Fibroblast of skin of left biceps (primary cell): ENCODE data around the gene SLC5A9.
A peak's percentile ranks its signal among the peaks of the same experiment; 100 is the strongest.
"Not testable (repeated sequence)": the region's sequence is repeated elsewhere in the genome, so short reads cannot be mapped to it uniquely, and the experiment has no call there.

Experiments
- DNase-seq, 2 experiments: peaks; one replicate each; pipeline ENCODE4 v3.0.0-alpha.2; 2013; ENCODE audit warnings: low read depth in 2 of 2

Gene SLC5A9

DNA sequence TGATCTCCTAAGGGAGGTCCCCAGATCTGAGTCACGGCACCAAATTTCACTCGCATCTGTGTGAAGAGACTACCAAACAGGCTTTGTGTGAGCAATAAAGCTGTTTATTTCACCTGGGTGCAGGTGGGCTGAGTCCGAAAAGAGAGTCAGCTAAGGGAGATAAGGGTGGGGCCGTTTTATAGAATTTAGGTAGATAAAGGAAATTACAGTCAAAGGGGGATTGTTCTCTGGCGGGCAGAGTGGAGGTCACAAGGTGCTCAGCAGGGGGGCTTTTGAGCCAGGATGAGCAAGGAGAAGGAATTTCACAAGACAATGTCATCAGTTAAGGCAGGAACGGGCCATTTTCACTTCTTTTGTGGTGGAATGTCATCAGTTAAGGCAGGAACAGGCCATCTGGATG is 8.2 kb upstream of the SLC5A9 start:
- not testable (repeated sequence) for DNase-seq

DNA sequence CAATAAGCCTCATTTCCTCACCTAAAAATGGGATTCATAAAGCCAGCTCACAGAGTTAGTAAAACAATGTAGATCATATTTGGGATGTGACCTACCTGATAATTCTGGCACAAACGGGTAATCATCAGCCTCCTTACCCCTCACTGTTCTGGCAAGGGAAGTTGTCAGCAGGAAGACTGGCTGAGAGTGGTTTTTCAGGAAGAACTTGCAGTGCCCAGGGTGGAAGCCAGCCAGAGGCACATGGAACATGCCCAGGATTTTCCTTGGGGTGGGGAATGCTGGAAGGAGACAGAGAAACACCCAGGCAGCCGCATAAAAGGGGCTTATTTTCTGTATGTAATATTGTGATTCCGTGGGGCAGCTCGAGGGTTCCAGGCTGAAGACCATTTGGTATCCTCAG is 7.7 kb upstream of the SLC5A9 start:
- DNase-seq: no peak

DNA sequence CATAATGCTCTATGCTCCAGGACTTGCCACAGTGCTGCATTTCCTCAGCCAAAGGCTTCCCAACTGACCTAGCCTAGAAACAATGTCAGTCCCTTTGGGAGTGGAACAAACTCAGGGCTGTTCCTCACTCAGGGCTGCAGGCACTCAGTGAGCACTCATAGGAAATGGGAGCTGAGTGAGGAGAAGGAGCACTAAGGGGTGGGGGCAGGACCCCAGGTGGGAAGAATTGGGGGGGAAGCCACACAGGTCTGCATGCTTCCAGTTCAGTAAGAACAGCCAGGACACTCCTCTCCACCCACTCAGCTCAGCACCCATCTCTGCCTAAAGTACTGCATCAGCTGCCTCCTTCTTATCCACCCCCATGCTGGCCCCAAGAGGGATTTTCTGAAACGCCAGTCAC is 7.3 kb upstream of the SLC5A9 start:
- no peak for DNase-seq

DNA sequence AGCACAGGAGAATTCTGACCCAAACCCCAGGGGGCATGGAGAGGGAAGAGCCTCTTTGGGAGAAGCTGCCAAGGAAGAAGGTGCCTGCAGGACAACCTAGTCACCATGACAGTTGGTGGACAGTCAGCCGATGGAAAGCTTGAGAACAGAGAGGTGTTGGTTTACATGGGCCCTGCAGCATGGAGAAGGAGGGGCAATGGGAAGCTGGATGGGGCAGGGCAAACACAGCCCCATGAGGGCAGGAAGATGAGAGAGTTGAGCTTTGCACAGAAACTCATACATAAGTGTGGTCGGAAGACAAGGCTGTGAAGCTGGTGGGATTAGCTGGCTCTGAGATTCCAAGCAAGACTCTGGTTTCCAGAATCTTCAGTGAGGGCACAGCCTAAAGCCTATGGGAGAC is 6.6 kb upstream of the SLC5A9 start:
- DNase-seq: no peak

DNA sequence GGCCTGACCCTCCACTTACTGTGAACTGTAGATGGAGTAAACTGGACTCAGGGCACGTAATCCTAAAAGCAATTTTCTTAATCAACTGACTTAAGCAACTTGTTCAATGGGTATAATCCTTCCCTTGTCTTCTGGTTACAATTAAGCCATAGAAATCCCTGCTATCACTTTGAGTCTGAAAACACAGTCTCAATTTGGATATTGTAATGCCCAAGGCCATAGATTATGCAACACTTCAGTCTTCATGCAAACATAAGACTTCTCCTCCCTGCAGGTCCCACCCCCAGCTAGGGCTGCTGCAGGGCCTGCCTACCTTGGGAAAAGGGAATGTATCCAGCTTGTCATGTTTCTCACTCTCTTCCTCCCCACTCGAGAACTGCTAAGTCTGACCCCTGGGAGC is 6.2 kb upstream of the SLC5A9 start:
- no peak for DNase-seq

DNA sequence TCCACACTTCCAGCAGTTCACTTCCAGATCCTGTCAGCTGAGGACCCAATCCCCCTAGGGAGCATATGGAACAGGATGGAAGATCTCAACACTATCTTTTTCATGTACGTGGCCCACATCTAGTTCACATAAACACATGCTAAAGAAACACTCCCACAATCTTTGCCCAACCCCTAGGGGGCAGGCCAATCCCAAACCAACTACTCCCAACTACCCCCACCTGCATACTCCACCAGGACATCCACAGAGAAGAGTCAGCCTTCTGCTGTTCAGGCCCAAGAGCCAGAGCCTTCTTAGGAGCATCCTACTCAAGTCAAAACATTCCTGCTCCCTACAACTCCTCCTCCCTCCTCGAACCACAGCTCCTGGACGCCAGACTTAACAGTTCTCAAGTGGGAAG is 5.6 kb upstream of the SLC5A9 start:
- no peak for DNase-seq

DNA sequence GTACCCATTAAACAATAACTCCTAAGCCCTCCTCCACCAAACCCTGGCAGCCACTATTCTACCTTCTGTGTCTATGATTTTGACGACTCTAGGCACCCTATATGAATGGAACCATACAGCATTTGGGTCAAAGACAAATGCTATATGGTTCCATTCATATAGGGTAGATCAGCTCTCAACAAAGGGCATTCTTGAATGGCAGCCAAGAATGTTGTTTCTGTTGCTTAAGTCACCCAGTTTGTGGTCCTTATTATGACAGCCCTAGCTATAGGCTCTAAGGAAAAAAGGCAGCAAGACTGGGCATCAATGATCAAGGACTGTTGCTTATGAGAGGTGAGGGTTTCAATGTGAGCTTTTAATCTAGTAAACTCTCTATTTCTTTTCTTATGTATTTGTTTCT is 4.7 kb upstream of the SLC5A9 start:
- DNase-seq: no peak

DNA sequence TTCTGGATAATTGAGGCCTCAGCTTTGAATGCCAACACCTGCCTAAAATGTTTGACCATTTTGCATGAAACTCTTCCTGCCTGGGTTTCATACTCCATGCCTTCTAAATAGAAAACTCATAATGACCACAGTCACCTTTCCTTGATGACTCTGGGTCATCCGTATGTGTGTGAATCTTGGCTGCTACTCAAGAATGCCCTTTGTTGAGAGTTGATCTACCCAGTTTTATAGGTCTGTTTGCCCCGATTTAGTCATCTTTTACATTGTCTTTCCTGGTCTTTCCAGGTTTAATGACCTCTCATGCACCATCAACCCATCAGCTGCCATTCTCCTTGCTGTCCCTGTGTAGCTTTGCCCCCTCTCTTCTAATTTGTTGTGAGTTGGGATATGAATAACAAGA is 2.7 kb upstream of the SLC5A9 start:
- DNase-seq: no peak

DNA sequence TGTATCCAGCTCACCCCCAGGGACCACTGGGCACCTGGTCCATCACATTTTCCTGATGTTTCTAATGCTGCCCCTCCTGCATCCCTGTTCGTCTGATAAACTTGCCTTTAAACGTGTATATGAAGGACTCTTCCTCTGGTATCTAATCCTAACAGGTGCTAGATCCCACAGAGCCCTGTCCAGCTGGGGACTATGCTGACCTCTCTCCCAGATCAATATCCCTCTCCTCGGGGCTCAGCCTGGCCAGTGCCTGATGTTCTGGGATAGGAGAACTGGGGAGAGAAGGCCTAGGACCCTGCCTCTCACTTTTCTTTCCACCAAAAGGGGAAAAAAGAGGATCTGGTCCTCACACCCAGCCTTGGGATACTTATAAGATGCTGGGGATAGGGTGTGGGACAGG is 1.4 kb upstream of the SLC5A9 start:
- no peak for DNase-seq

DNA sequence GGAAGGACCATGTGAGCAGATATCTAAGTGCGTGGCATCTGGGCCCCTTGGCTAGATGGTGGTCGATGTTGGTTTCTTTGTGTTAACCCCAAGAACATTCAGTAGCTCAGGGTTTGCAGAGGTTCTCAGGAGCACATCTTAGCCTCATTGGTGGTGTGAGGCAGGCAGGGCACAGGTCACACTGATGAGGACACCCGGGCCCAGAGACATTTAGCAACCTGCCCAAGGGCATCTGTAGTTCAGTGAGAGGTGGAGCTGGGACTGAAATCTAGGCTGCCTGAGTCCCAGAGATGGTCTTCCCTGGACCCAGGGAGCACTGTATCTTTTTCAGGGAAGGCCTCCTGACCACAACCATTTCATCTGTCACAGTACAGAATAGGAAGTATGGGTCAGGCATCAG is 859 bp upstream of the SLC5A9 start:
- no peak for DNase-seq

DNA sequence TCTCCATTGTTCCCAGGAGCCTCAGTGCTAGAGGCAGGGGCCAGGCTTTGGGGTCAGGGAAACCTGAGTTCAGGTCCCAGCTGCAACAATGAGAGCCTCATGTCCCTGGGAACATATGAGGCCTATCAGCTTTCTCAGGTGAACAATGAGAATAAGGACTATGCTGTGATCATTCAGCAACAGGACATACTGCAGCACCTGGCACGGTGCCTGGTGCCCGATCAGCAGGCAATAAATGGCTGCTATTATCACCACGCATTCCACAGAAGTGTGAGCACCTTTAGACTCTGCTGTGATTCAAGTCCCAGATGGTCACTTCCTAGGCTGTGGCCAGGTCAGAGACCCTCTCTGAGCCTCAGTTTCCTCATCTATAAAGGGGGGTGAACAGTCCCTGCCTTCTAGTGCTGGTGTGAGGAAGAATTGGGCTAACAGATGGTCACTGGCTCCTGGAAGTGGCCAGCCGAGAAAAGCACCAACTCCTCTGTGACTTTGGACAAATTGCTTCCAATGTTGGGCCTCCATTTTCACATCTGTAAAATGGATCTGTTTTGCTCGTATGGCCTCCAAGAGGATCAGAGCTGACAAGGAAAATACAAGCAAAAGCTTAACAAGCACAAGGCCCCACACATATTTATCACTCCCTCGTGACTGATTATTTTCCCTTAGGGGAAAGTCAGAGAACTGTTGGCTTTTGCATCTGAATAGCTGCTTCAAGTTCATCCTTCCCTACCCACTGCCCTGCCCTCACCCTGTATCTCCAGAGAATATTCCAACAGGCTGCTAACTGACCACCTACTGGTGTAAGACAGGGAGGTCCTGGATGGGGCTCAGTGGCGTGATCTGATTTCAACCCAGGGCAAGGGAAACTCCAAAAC is 1.1 kb downstream of the SLC5A9 start:
- no peak for DNase-seq

DNA sequence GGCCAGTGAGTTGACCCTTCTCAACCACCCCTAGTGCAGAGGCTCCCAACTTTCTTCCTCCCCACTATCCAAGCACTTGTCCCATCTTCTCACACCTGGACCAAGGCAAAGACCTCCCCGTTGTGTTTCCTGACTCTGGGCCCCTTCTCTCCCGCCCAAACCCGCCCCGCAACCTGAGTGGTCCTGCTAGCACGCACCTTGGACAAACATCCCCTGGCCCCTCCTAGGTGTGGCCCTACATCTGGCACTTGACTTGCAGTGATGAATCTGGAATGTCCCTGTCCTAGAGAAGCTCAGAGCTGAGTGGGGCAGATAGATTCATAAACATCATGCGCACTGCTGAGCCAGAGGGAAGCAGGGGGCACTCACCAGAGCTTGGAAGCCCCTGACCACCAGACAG is 2.3 kb downstream of the SLC5A9 start:
- DNase-seq: no peak

DNA sequence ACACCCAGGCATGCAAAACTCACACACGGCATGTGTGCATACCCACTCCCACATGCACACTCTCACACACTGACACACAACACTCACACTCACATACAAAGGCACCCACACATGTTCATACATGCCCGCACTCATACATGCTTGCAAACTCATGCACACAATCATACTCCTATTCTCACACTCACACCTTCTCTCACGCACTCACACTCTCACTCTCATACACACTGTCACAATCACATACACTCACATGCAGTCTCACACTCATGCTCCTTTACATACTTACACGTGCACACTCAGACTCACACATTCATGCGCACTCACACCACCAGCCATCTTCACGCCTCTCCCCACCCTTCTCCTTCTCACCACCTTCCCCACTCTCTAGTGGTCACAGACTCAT is 3.1 kb downstream of the SLC5A9 start:
- no peak for DNase-seq

DNA sequence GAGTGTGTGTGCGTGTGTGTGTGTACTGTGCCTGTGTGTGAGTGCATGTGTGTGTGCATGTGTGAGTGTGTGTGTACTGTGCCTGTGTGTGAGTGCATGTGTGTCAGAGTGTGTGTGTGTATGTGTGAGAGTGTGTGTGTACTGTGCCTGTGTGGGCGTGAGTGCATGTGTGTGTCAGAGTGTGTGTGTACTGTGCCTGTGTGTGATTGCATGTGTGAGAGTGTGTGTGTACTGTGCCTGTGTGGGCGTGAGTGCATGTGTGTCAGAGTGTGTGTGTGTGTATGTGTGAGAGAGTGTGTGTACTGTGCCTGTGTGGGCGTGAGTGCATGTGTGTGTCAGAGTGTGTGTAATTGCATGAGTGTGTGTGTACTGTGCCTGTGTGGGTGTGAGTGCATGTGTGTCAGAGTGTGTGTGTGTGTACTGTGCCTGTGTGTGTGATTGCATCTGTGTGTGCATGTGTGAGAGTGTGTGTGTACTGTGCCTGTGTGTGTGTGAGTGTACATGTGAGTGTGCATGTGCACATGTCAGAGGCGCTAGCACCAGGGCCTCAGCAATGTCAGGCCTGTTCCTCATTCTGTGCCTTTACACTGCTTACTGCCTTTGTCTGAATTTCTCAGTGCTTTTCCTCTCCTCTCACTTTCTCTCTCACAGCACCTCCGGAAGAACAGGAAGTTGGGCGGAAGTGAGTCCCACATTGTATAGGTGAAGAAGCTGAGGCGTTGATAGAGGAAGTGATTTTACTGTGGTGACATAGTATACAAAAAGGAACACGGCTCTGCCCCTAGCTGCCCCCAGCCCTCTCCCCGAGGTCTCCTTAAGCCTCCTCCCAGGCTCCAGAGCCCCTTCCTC is 4.9 kb downstream of the SLC5A9 start:
- no peak for DNase-seq

DNA sequence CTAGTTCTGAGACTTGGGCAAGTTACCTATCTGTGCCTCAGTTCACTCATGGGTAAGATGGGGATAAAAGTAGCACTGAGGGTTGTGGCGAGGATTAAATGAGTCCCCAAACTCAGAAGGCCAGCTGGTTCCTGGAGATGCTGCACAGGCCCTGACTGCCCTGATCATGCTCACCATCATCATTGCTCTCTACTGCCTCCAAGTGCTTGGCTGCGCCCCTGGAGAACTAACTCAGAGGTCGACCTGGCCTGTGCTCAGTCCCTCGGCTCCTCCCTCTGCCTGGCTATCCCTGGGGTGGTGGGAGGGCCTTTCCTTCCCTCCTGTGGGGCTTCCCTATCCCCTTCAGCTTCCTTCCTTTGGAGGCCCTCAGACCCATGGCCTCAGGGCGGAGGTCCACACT is 5.6 kb downstream of the SLC5A9 start:
- DNase-seq: no peak

DNA sequence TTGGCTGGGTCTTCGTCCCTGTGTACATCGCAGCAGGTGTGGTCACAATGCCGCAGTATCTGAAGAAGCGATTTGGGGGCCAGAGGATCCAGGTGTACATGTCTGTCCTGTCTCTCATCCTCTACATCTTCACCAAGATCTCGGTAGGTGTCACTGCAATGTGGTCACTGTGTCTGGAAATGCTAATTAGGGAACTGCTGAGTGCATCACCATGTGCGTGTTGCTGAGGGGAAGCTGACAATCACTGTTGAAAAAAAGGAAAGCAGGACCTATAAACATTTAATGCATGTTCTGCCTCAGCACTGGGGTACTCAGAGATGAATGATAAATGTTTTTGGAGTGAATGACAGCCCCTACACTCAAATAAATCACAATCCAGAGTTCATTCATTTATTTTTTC is 6.8 kb downstream of the SLC5A9 start:
- no peak for DNase-seq

DNA sequence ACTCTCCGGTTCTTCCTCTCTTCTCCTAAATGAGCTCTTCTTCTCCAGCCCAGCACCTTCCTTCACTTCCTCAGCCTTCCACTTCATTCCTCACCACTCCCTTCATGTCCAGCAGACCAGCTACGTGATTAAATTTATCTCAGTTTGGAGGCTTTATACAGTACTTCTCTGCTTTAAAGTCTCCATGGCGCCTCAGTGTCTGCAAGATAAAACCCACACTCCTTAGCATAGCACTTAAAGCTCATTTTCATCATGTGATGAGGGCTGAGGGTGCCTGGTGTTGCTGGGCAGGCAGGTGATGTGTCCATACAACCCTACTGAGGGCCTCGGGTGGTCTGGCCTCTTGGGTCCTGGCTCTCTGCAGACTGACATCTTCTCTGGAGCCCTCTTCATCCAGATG is 7.7 kb downstream of the SLC5A9 start:
- no peak for DNase-seq

DNA sequence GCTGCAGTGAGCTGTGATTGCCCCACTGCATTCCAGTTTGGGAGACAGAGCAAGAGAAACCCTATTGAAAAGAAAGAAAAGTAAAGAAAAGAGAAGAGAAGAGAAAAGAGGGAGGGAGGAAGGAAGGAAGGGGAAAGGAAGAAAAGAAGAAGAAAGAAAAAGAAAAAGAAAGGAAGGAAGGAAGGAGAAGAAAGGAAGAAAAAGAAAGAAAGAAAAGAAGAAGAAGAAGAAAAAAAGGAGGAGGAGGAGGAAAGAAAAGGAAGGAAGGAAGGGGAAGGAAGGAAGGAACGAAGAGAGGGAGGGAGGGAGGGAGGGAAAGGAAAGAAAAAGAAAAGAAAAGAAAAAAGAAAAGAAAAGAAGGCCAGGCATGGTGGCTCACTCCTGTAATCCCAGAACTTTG is 10.2 kb downstream of the SLC5A9 start:
- no peak for DNase-seq

DNA sequence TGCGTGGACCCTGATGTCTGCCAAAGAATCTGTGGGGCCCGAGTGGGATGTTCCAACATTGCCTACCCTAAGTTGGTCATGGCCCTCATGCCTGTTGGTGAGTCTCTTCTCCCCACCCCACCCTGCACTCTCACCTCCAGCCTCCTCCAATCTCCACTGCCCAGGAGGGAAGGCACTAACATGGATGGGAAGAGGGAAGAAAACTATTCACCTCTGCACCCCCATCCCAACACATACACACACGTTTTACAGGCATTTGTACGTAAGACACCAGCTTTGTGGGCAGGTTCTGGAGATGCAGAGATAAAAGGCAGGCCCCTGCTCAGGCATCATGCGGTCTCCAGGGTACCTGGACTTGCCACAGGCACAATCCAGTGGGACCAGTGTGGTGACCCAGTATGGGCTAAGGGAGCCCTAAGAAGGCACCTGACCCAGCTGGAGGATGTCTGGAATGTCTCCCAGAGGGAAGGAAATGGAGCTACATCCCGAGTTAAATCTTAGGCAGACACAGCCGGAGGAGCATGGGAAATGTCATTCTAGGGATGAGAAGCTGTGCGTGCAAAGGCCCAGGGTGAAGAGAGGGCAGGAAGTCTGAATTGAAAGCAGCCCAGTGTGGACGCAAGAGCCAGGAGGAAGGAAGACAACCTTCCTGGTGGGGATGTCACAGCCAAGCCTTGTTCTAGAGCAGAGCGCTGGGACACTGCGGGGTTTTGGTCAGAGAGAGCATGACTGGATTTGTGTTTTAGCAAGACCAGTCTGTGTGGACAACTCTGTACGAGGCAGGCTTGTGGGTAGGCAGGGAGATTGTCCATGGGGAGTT is 11.4 kb downstream of the SLC5A9 start:
- DNase-seq: no peak

DNA sequence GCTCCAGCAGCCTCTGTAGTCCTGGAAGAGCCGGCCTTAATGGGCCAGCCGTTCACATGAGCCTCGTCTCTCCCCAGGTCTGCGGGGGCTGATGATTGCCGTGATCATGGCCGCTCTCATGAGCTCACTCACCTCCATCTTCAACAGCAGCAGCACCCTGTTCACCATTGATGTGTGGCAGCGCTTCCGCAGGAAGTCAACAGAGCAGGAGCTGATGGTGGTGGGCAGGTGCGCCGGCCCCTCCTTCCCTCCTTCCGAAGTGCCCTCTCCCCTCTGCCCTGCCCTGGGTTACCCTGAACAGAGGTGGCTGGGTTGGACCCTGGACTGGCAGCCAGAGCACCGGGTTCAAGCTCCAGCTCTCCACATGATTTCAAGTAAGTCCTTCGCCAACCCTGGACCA is 13.1 kb downstream of the SLC5A9 start:
- no peak for DNase-seq

DNA sequence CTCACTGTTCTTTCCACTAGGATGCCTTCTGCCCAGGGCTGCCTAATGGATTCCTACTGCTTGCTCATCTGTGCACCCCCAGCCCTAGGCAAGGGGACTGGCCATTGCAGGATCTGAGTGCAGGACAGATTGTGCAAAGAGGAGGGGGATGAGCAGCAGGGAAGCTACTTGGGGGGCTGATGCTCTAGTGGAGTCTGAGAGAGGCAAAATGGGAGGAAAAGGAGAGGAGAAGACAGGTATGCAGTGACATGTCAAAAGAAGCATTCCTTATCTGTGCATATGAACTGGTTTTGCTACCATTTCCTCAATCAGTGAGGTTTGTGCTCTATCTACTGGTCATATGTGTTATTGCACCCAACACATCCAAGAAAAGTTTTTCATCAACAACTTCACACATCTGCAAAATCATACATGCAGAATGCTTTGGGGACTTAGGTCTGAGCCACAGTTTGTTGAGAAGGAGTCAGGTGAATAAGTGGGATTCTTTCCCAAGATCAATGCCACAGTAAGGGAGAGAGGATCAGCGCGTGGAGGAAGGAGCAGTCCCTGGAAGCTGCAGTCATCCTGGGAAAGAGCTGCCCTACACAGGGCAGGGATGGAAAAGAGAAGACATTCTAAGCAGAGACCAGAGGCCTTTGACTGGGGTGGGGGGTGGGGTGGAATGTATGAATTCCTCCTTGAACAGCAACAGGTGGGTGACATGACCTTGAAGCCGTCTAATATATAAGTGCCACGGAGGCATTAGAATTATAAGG is 14.4 kb downstream of the SLC5A9 start:
- DNase-seq: peak; percentile 0 to 4
